Muscle layer of duodenum (tissue), 2 donors: Measurements from ENCODE around the gene LRRC3C.

ENCODE experiments used
- H3K27ac ChIP-seq: one replicate; pipeline ENCODE4 v1.7.0; 2013; ENCODE audit warnings: mild to moderate bottlenecking, low read length
- H3K27me3 ChIP-seq: one replicate; pipeline ENCODE4 v1.7.0; 2013; ENCODE audit warnings: low read depth, mild to moderate bottlenecking, control low read depth, low read length
- H3K36me3 ChIP-seq, 2 donors: one replicate each; pipeline ENCODE4 v1.7.0; 2013; ENCODE audit warnings: low read length in 2 of 2, control low read depth in 1 of 2, mild to moderate bottlenecking in 1 of 2; ENCODE audit not compliant: insufficient read depth in 2 of 2, control insufficient read depth in 1 of 2
- H3K4me1 ChIP-seq, 2 donors: one replicate each; pipeline ENCODE4 v1.7.0; 2013; ENCODE audit warnings: low read length in 2 of 2, mild to moderate bottlenecking in 2 of 2, control low read depth in 1 of 2, moderate library complexity in 1 of 2; ENCODE audit not compliant: insufficient read depth in 2 of 2, control insufficient read depth in 1 of 2
- H3K4me3 ChIP-seq, 2 donors: one replicate each; pipeline ENCODE4 v1.7.0; 2013; ENCODE audit warnings: low read length in 2 of 2, low read depth in 1 of 2, mild to moderate bottlenecking in 1 of 2
- H3K9me3 ChIP-seq, 2 donors: one replicate each; pipeline ENCODE4 v1.7.0; 2013; ENCODE audit warnings: low read length in 2 of 2, control low read depth in 1 of 2, mild to moderate bottlenecking in 1 of 2; ENCODE audit not compliant: control insufficient read depth in 1 of 2
- donor health status: healthy.

The LRRC3C gene

GRCh38 chr17:39925282-39926134 lies 2.0 kb upstream of the LRRC3C start:
- peaks cover 17 to 36% of the 10 kb centered on the region in 2 donors for H3K4me1 ChIP-seq
- peak overlapping the region in 1 of 2 donors; percentile 78 for H3K4me3 ChIP-seq
- H3K36me3 ChIP-seq = peaks cover 28 to 44% of the 10 kb centered on the region in 2 donors
- peak overlapping the region; percentile 80 for H3K27ac ChIP-seq
- no peaks in the 10 kb centered on the region for H3K27me3 ChIP-seq
- H3K9me3 ChIP-seq = no peaks in the 10 kb centered on the region

- Histone ChIP-seq H3K4me1 (peaks cover 17 to 36% of the 10 kb centered on the region in 2 donors), H3K27ac (peak overlapping the region; percentile 80), H3K9me3 (no peaks in the 10 kb centered on the region), H3K27me3 (no peaks in the 10 kb centered on the region), H3K4me3 (peak overlapping the region; percentile 78 to 90), H3K36me3 (peaks cover 23 to 38% of the 10 kb centered on the region in 2 donors)
Observed at GRCh38 chr17:39926135-39926587, 1.4 kb upstream of the LRRC3C start.

- peak overlapping the region; percentile 80 for H3K27ac ChIP-seq
- peak overlapping the region; percentile 78 to 90 for H3K4me3 ChIP-seq
- peaks cover 19 to 33% of the 10 kb centered on the region in 2 donors for H3K36me3 ChIP-seq
- no peaks in the 10 kb centered on the region for H3K27me3 ChIP-seq
- no peaks in the 10 kb centered on the region for H3K9me3 ChIP-seq
- peaks cover 17 to 36% of the 10 kb centered on the region in 2 donors for H3K4me1 ChIP-seq
Observed at GRCh38 chr17:39926588-39927100, 888 bp upstream of the LRRC3C start.

GRCh38 chr17:39927929-39928857 lies 661 bp downstream of the LRRC3C start:
- peaks cover 17 to 36% of the 10 kb centered on the region in 2 donors for H3K4me1 ChIP-seq
- H3K36me3 ChIP-seq = peaks cover 6 to 17% of the 10 kb centered on the region in 2 donors

GRCh38 chr17:39928858-39929645 lies 1.5 kb downstream of the LRRC3C start:
- Histone ChIP-seq H3K9me3 (no peaks in the 10 kb centered on the region), H3K27me3 (no peaks in the 10 kb centered on the region), H3K36me3 (peaks cover 0 to 9% of the 10 kb centered on the region in 2 donors), H3K4me3 (peak overlapping the region; percentile 78 to 90), H3K27ac (peak overlapping the region; percentile 94), H3K4me1 (peaks cover 17 to 35% of the 10 kb centered on the region in 2 donors)

More at GRCh38 chr17:39927929-39928857, 661 bp downstream of the LRRC3C start:
- Histone ChIP-seq H3K9me3 (no peaks in the 10 kb centered on the region), H3K4me3 (peak overlapping the region; percentile 78 to 90), H3K27ac (peak overlapping the region; percentile 94), H3K27me3 (no peaks in the 10 kb centered on the region)

- H3K4me3 ChIP-seq = no peak overlapping the region
- H3K36me3 ChIP-seq = peaks cover 0 to 9% of the 10 kb centered on the region in 2 donors
- no peaks in the 10 kb centered on the region for H3K9me3 ChIP-seq
- no peaks in the 10 kb centered on the region for H3K27me3 ChIP-seq
- H3K4me1 ChIP-seq = peaks cover 17 to 28% of the 10 kb centered on the region in 2 donors
- H3K27ac ChIP-seq = peak overlapping the region; percentile 94
Observed at GRCh38 chr17:39929646-39930407, 2.3 kb downstream of the LRRC3C start.

GRCh38 chr17:39933912-39934311 lies 6.4 kb downstream of the LRRC3C start:
- H3K4me3 ChIP-seq = no peak overlapping the region
- no peaks in the 10 kb centered on the region for H3K27me3 ChIP-seq
- H3K4me1 ChIP-seq = peaks cover under 1 to 3% of the 10 kb centered on the region in 2 donors
- H3K36me3 ChIP-seq = peaks cover 0 to 9% of the 10 kb centered on the region in 2 donors
- no peak overlapping the region for H3K27ac ChIP-seq
- H3K9me3 ChIP-seq = no peaks in the 10 kb centered on the region

- Histone ChIP-seq H3K27me3 (no peaks in the 10 kb centered on the region), H3K4me3 (no peak overlapping the region), H3K36me3 (peaks cover 0 to 7% of the 10 kb centered on the region in 2 donors), H3K9me3 (no peaks in the 10 kb centered on the region), H3K27ac (no peak overlapping the region), H3K4me1 (peaks cover 0 to 3% of the 10 kb centered on the region in 2 donors)
Observed at GRCh38 chr17:39934324-39934723, 6.8 kb downstream of the LRRC3C start.

- Histone ChIP-seq H3K27ac (no peak overlapping the region), H3K27me3 (no peaks in the 10 kb centered on the region), H3K4me1 (peaks cover 0 to 4% of the 10 kb centered on the region in 2 donors), H3K36me3 (no peaks in the 10 kb centered on the region), H3K9me3 (no peaks in the 10 kb centered on the region), H3K4me3 (no peak overlapping the region)
Observed at GRCh38 chr17:39935909-39936308, 8.4 kb downstream of the LRRC3C start.

- H3K9me3 ChIP-seq = no peaks in the 10 kb centered on the region
- H3K27ac ChIP-seq = no peak overlapping the region
- H3K4me1 ChIP-seq = peaks cover 0 to 4% of the 10 kb centered on the region in 2 donors
- H3K27me3 ChIP-seq = no peaks in the 10 kb centered on the region
- H3K36me3 ChIP-seq = no peaks in the 10 kb centered on the region
- no peak overlapping the region for H3K4me3 ChIP-seq
Observed at GRCh38 chr17:39937447-39937846, 9.9 kb downstream of the LRRC3C start.
